Amniotic epithelial cell (primary cell): Measurements from ENCODE around the gene SERP2.

Source experiments
- DNase-seq: peaks from one replicate; pipeline ENCODE4 v3.0.0-alpha.2; 2010; ENCODE audit warnings: low read depth

Gene SERP2

GRCh38 chr13:44389060-44389666 lies 15.5 kb downstream of the SERP2 start:
- no peak for DNase-seq

- no peak for DNase-seq
These were observed 16.3 kb downstream of the SERP2 start for GRCh38 chr13:44389876-44390275.

- peak; percentile 37 for DNase-seq
These were observed 19.8 kb downstream of the SERP2 start for GRCh38 chr13:44393391-44393790.

GRCh38 chr13:44394658-44395057 lies 21.0 kb downstream of the SERP2 start:
- no peak for DNase-seq

- no peak for DNase-seq
These were observed 22.5 kb downstream of the SERP2 start for GRCh38 chr13:44395976-44396694.

GRCh38 chr13:44396701-44397580 lies 23.3 kb downstream of the SERP2 start:
- DNase-seq: peak; percentile 94

- peak; percentile 90 for DNase-seq
These were observed 24.2 kb downstream of the SERP2 start for GRCh38 chr13:44397766-44398223.

GRCh38 chr13:44398606-44399005 lies 25.0 kb downstream of the SERP2 start:
- DNase-seq: no peak

GRCh38 chr13:44399074-44399473 lies 25.4 kb downstream of the SERP2 start:
- DNase-seq: no peak

GRCh38 chr13:44400736-44401135 lies 27.1 kb downstream of the SERP2 start:
- no peak for DNase-seq

GRCh38 chr13:44401577-44401976 lies 28.0 kb downstream of the SERP2 start:
- no peak for DNase-seq

- no peak for DNase-seq
These were observed 29.3 kb downstream of the SERP2 start for GRCh38 chr13:44402899-44403445.

- no peak for DNase-seq
These were observed 29.9 kb downstream of the SERP2 start for GRCh38 chr13:44403461-44404056.

- DNase-seq: peak; percentile 68
These were observed 30.9 kb downstream of the SERP2 start for GRCh38 chr13:44404261-44405132.

GRCh38 chr13:44406617-44407016 lies 33.0 kb downstream of the SERP2 start:
- DNase-seq: no peak

- DNase-seq: no peak
These were observed 33.8 kb downstream of the SERP2 start for GRCh38 chr13:44407379-44407778.

GRCh38 chr13:44407891-44408290 lies 34.3 kb downstream of the SERP2 start:
- no peak for DNase-seq

- DNase-seq: no peak
These were observed 36.0 kb downstream of the SERP2 start for GRCh38 chr13:44409595-44409994.

GRCh38 chr13:44410328-44410859 lies 36.8 kb downstream of the SERP2 start:
- no peak for DNase-seq

GRCh38 chr13:44411841-44412240 lies 38.2 kb downstream of the SERP2 start:
- DNase-seq: no peak
